Activated T-helper 1 cell treated with anti-CD3 and anti-CD28 coated beads, Interleukin-12 subunit alpha, Interleukin-12 subunit beta, Interleukin-2, Interleukin-4 antibody, amounts not matched to agents 30 ng/mL and 10 ng/mL and 1 ng/mL, durations not matched to agents 14 hours and 24 hours and 36 hours (primary cell): ENCODE results near the gene C11orf71. TPM values are rescaled to one million over a fixed set of nuclear protein-coding genes. Genes with fewer than 3 reads are reported as not detected.
A peak's percentile ranks its signal among the peaks of the same experiment; 100 is the strongest.

Experiments used
- DNase-seq: peaks from one replicate; pipeline ENCODE4 v3.0.0; 2021; ENCODE audit warnings: low spot score
- H3K27ac Mint-ChIP-seq: one replicate; pipeline ENCODE4 v1.8.0; 2021; ENCODE audit warnings: mild to moderate bottlenecking, mixed read lengths
- H3K27me3 Mint-ChIP-seq: one replicate; pipeline ENCODE4 v1.8.0; 2022; ENCODE audit warnings: mild to moderate bottlenecking, moderate library complexity, mixed read lengths; ENCODE audit not compliant: insufficient read depth
- H3K36me3 Mint-ChIP-seq: one replicate; pipeline ENCODE4 v1.8.0; 2021; ENCODE audit warnings: low read depth, mixed read lengths
- H3K4me1 Mint-ChIP-seq: one replicate; pipeline ENCODE4 v1.8.0; 2021; ENCODE audit warnings: low read depth, mixed read lengths
- H3K4me3 Mint-ChIP-seq: one replicate; pipeline ENCODE4 v1.8.0; 2021; ENCODE audit warnings: mild to moderate bottlenecking, moderate library complexity, mixed read lengths
- H3K9me3 Mint-ChIP-seq: one replicate; pipeline ENCODE4 v1.8.0; 2021; ENCODE audit warnings: mixed read lengths
- intact Hi-C: fragments of 100-400 bp; cut with micrococcal nuclease; formaldehyde crosslinking; loops from one replicate; pipeline ENCODE4 v1.15.1; 2024
- total RNA-seq: library from RNA; stranded (reverse); gene quantifications from 2 replicates; pipeline ENCODE4 v1.2.3, GENCODE V29; 2022

C11orf71 gene
- total RNA-seq, result 7.7 and 9.3 TPM in 2 replicates

- Mint-ChIP-seq H3K9me3 (no peaks in the 10 kb centered on the region), H3K36me3 (peaks cover 32% of the 10 kb centered on the region), H3K4me3 (peak within 1 kb of the TSS; percentile 92), H3K27me3 (no peaks in the 10 kb centered on the region), H3K4me1 (peaks cover 51% of the 10 kb centered on the region), H3K27ac (peak within 1 kb of the TSS; percentile 98)
- DNase-seq, result peak; percentile 97
- intact Hi-C loops, result loop anchor here (1.0 to 2.0 kb wide), 5 partner anchors 39 to 822 kb away; partner anchors contain the start of genes REXO2 and ZW10
These were observed at the start of gene C11orf71, which contains the start of gene RBM7 for GRCh38 chr11:114400216-114400914. Gene C11orf71, minus strand, starts transcription at chr11:114400511. Its CDS starts 180 bp downstream, at chr11:114400331. Gene RBM7, plus strand, starts transcription at chr11:114400666. Its CDS starts 6 bp downstream, at chr11:114400672.

GRCh38 chr11:114449845-114450244 lies 49.5 kb upstream of the C11orf71 start:
- no peak overlapping the region for H3K27ac Mint-ChIP-seq
- no peak for DNase-seq
- no peak overlapping the region for H3K4me3 Mint-ChIP-seq
- peaks cover 15% of the 10 kb centered on the region for H3K4me1 Mint-ChIP-seq
- H3K36me3 Mint-ChIP-seq, result peaks cover 41% of the 10 kb centered on the region
- no peaks in the 10 kb centered on the region for H3K9me3 Mint-ChIP-seq
- H3K27me3 Mint-ChIP-seq, result no peaks in the 10 kb centered on the region
- intact Hi-C loops, result no loop called here

- Mint-ChIP-seq H3K36me3 (peaks cover 48% of the 10 kb centered on the region), H3K4me3 (no peak overlapping the region), H3K9me3 (no peaks in the 10 kb centered on the region), H3K4me1 (peaks cover 19% of the 10 kb centered on the region), H3K27me3 (no peaks in the 10 kb centered on the region), H3K27ac (no peak overlapping the region)
- intact Hi-C loops, result no loop called here
- no peak for DNase-seq
These were observed 48.6 kb upstream of the C11orf71 start for GRCh38 chr11:114448749-114449482.

- Mint-ChIP-seq H3K4me1 (peaks cover 27% of the 10 kb centered on the region), H3K9me3 (no peaks in the 10 kb centered on the region), H3K27me3 (no peaks in the 10 kb centered on the region), H3K4me3 (no peak overlapping the region), H3K36me3 (peaks cover 47% of the 10 kb centered on the region), H3K27ac (no peak overlapping the region)
- DNase-seq, result no peak
- intact Hi-C loops, result no loop called here
These were observed 47.6 kb upstream of the C11orf71 start for GRCh38 chr11:114447892-114448291.

GRCh38 chr11:114447444-114447843 lies 47.1 kb upstream of the C11orf71 start:
- Mint-ChIP-seq H3K36me3 (peaks cover 45% of the 10 kb centered on the region), H3K4me3 (no peak overlapping the region), H3K27ac (no peak overlapping the region), H3K27me3 (no peaks in the 10 kb centered on the region), H3K4me1 (peaks cover 27% of the 10 kb centered on the region), H3K9me3 (no peaks in the 10 kb centered on the region)
- intact Hi-C loops, result no loop called here
- DNase-seq, result no peak

- no peak overlapping the region for H3K4me3 Mint-ChIP-seq
- no peak overlapping the region for H3K27ac Mint-ChIP-seq
- DNase-seq, result no peak
- H3K9me3 Mint-ChIP-seq, result no peaks in the 10 kb centered on the region
- peaks cover 48% of the 10 kb centered on the region for H3K36me3 Mint-ChIP-seq
- intact Hi-C loops, result no loop called here
- peaks cover 58% of the 10 kb centered on the region for H3K4me1 Mint-ChIP-seq
- no peaks in the 10 kb centered on the region for H3K27me3 Mint-ChIP-seq
These were observed 42.2 kb upstream of the C11orf71 start for GRCh38 chr11:114442536-114442935.

GRCh38 chr11:114441921-114442320 lies 41.6 kb upstream of the C11orf71 start:
- peaks cover 58% of the 10 kb centered on the region for H3K4me1 Mint-ChIP-seq
- no peak for DNase-seq
- peaks cover 43% of the 10 kb centered on the region for H3K36me3 Mint-ChIP-seq
- H3K4me3 Mint-ChIP-seq, result peak overlapping the region; percentile 73
- H3K27me3 Mint-ChIP-seq, result no peaks in the 10 kb centered on the region
- no peaks in the 10 kb centered on the region for H3K9me3 Mint-ChIP-seq
- intact Hi-C loops, result loop anchor here (2.0 kb wide), 1 partner anchor 163 kb away; no protein-coding TSS in a partner anchor
- H3K27ac Mint-ChIP-seq, result no peak overlapping the region

GRCh38 chr11:114440971-114441763 lies 40.9 kb upstream of the C11orf71 start:
- Mint-ChIP-seq H3K4me1 (peaks cover 52% of the 10 kb centered on the region), H3K27me3 (no peaks in the 10 kb centered on the region), H3K27ac (no peak overlapping the region), H3K9me3 (no peaks in the 10 kb centered on the region), H3K36me3 (peaks cover 38% of the 10 kb centered on the region), H3K4me3 (peak overlapping the region; percentile 73)
- DNase-seq, result no peak
- intact Hi-C loops, result loop anchor here (1.0 to 2.0 kb wide), 2 partner anchors 164 to 667 kb away; no protein-coding TSS in a partner anchor

GRCh38 chr11:114440121-114440860 lies 40.0 kb upstream of the C11orf71 start:
- no peak for DNase-seq
- peaks cover 48% of the 10 kb centered on the region for H3K4me1 Mint-ChIP-seq
- H3K27ac Mint-ChIP-seq, result peak overlapping the region; percentile 94
- no peaks in the 10 kb centered on the region for H3K9me3 Mint-ChIP-seq
- peaks cover 31% of the 10 kb centered on the region for H3K36me3 Mint-ChIP-seq
- peak overlapping the region; percentile 91 for H3K4me3 Mint-ChIP-seq
- intact Hi-C loops, result loop anchor here (1.0 to 2.0 kb wide), 2 partner anchors 165 to 666 kb away; no protein-coding TSS in a partner anchor
- no peaks in the 10 kb centered on the region for H3K27me3 Mint-ChIP-seq

GRCh38 chr11:114439229-114440120 lies 39.2 kb upstream of the C11orf71 start, which contains the start of gene REXO2:
Gene REXO2, plus strand, starts transcription at chr11:114439467. Its CDS starts 62 bp downstream, at chr11:114439529.
- peaks cover 5% of the 10 kb centered on the region for H3K9me3 Mint-ChIP-seq
- H3K27ac Mint-ChIP-seq, result peak within 1 kb of the TSS; percentile 94
- peaks cover 32% of the 10 kb centered on the region for H3K36me3 Mint-ChIP-seq
- intact Hi-C loops, result loop anchor here (1.0 to 10.0 kb wide), 6 partner anchors 39 to 665 kb away; partner anchors contain the start of genes C11orf71 and RBM7
- peaks cover 48% of the 10 kb centered on the region for H3K4me1 Mint-ChIP-seq
- DNase-seq, result peak; percentile 92
- H3K4me3 Mint-ChIP-seq, result peak within 1 kb of the TSS; percentile 91
- H3K27me3 Mint-ChIP-seq, result no peaks in the 10 kb centered on the region

- H3K36me3 Mint-ChIP-seq, result peaks cover 23% of the 10 kb centered on the region
- H3K4me1 Mint-ChIP-seq, result peaks cover 38% of the 10 kb centered on the region
- H3K9me3 Mint-ChIP-seq, result peaks cover 5% of the 10 kb centered on the region
- no peak for DNase-seq
- no peak overlapping the region for H3K27ac Mint-ChIP-seq
- no peak overlapping the region for H3K4me3 Mint-ChIP-seq
- intact Hi-C loops, result loop anchor here (2.0 to 10.0 kb wide), 2 partner anchors 196 to 562 kb away; no protein-coding TSS in a partner anchor
- H3K27me3 Mint-ChIP-seq, result no peaks in the 10 kb centered on the region
These were observed 38.0 kb upstream of the C11orf71 start for GRCh38 chr11:114438303-114438702.
